Neural crest cell (in vitro differentiated cells): ENCODE results near the gene FBXO30. TPM values are rescaled to one million over a fixed set of nuclear protein-coding genes. Genes with fewer than 3 reads are reported as not detected.

Source experiments
- DNase-seq: peaks from one replicate; pipeline ENCODE4 v3.0.0; 2021; ENCODE audit warnings: low read depth, mixed read lengths, low spot score
- H3K27ac Mint-ChIP-seq: one replicate; pipeline ENCODE4 v1.8.0; 2021; ENCODE audit warnings: mild to moderate bottlenecking, mixed read lengths; ENCODE audit not compliant: unreplicated experiment
- H3K27me3 Mint-ChIP-seq: 2 replicates; pipeline ENCODE4 v1.8.0; 2021; ENCODE audit warnings: low read depth, mild to moderate bottlenecking, mixed read lengths
- H3K36me3 Mint-ChIP-seq: 2 replicates; pipeline ENCODE4 v1.8.0; 2021; ENCODE audit warnings: low read depth, mild to moderate bottlenecking, mixed read lengths
- H3K4me1 Mint-ChIP-seq: 2 replicates; pipeline ENCODE4 v1.8.0; 2021; ENCODE audit warnings: mixed read lengths
- H3K4me3 Mint-ChIP-seq: one replicate; pipeline ENCODE4 v1.8.0; 2021; ENCODE audit warnings: mild to moderate bottlenecking, mixed read lengths
- H3K9me3 Mint-ChIP-seq: 2 replicates; pipeline ENCODE4 v1.8.0; 2021; ENCODE audit warnings: mixed read lengths
- long read RNA-seq: library from polyadenylated mRNA; unstranded; transcript quantifications from one replicate; pipeline ENCODE4 v2.0.0, GENCODE V29; 2020
- total RNA-seq: library from RNA; stranded (reverse); gene quantifications from 2 replicates; pipeline ENCODE4 v1.2.1, GENCODE V29; 2021
- TF ChIP-seq, protein P1 (sequence below): fragments of 200-600 bp; sonication (generic); conservative IDR thresholded peaks from 2 replicates; pipeline ENCODE4 v1.5.0; 2021; ENCODE audit warnings: antibody characterized with exemption, mild to moderate bottlenecking

The FBXO30 gene, protein sequence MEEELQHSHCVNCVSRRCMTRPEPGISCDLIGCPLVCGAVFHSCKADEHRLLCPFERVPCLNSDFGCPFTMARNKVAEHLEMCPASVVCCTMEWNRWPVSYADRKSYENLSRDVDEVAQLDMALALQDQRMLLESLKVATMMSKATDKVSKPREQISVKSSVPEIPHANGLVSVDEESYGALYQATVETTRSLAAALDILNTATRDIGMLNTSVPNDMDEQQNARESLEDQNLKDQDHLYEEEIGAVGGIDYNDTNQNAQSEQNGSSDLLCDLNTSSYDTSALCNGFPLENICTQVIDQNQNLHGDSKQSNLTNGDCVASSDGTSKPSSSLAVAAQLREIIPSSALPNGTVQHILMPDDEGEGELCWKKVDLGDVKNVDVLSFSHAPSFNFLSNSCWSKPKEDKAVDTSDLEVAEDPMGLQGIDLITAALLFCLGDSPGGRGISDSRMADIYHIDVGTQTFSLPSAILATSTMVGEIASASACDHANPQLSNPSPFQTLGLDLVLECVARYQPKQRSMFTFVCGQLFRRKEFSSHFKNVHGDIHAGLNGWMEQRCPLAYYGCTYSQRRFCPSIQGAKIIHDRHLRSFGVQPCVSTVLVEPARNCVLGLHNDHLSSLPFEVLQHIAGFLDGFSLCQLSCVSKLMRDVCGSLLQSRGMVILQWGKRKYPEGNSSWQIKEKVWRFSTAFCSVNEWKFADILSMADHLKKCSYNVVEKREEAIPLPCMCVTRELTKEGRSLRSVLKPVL
- 12.3 and 12.4 TPM in 2 replicates for total RNA-seq
- long read RNA-seq, full-length matches to known transcripts, result 5 of 16 reads
- long read RNA-seq, partial matches to known transcripts, result 6 of 16 reads
- long read RNA-seq, other reads (novel, unspliced or antisense), result 5 of 16 reads

DNA sequence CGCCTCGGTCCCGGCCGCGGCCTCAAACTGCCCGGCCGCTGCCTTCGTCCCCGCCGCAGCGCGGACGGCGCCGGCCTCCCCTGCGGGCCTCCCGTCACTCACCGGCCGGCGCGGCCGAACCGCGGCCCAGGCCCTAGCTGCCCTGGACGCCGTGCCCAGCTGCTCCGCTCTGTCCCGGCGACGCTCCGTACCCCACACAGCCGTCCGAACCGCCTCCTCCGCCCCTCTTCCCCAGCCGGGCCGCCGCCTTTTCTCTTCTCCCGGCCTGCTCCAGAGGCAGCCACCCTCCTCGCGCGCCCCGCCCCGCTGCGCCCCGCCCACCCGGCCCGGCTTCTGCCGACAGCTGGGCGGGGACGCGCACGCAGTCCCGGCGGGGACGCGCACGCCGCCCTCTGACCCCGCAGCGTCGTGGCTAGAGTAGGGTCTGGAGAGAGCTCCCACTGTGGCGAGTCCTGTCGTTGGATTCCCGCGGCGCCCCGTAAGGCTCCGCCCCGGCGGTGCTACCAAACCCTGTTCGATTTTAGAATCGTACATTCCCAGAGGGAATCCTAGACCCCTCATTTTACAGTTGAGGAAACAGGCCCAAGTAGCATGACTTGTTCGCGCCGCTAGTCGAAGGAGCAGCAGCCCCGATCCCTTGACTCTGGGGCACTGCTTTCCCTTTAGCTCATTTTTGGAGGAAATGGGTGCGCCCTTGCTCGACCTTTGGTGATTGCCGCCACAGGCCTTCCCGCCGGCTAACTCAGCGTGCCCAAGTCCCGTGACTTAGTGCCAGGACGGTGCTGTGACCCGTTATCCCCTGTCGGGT lies at the start of gene FBXO30:
Gene FBXO30, minus strand, starts transcription at position 295 of the 808 bp plus-strand sequence. CDS start 8,390 bp downstream, outside the sequence.
- peak within 1 kb of the TSS; percentile 98 for H3K27ac Mint-ChIP-seq
- TF ChIP-seq, protein P1, sequence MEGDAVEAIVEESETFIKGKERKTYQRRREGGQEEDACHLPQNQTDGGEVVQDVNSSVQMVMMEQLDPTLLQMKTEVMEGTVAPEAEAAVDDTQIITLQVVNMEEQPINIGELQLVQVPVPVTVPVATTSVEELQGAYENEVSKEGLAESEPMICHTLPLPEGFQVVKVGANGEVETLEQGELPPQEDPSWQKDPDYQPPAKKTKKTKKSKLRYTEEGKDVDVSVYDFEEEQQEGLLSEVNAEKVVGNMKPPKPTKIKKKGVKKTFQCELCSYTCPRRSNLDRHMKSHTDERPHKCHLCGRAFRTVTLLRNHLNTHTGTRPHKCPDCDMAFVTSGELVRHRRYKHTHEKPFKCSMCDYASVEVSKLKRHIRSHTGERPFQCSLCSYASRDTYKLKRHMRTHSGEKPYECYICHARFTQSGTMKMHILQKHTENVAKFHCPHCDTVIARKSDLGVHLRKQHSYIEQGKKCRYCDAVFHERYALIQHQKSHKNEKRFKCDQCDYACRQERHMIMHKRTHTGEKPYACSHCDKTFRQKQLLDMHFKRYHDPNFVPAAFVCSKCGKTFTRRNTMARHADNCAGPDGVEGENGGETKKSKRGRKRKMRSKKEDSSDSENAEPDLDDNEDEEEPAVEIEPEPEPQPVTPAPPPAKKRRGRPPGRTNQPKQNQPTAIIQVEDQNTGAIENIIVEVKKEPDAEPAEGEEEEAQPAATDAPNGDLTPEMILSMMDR, result peak; percentile 44
- peak within 1 kb of the TSS; percentile 97 for H3K4me3 Mint-ChIP-seq
- no peaks in the 10 kb centered on the region for H3K27me3 Mint-ChIP-seq
- no peaks in the 10 kb centered on the region for H3K36me3 Mint-ChIP-seq
- H3K9me3 Mint-ChIP-seq, result no peaks in the 10 kb centered on the region
- DNase-seq, result peak; percentile 81
- H3K4me1 Mint-ChIP-seq, result peaks cover 33% of the 10 kb centered on the region

DNA sequence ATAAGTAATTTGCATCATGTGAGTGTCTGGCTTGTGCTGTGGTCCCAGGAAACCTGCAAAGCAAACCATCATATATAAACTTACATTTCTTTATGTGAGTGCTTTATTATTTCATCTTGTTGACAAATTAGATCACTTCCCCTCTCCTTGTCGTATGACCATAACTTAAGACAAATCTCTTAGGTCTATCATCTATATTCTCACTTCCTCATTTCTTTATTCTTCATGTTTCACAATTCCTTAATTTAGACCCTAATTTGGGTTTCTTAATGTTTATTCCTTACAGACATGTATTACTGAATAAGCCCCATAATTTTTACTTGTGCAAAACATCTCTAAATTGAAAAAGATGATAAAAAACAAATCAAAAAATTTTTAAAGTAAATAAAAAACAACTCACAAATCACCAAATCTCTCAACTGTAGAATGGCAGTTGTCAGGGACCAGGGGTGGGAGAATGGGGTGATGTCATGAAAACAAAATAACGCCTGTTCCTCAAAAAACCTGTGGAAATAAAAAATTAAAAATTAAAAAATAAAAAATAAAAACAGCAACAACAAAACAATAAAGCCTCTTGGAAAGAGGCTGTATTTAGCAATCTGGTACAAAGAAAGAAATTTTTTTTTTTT lies 49.5 kb upstream of the FBXO30 start:
- Mint-ChIP-seq H3K4me3 (no peak overlapping the region), H3K9me3 (peaks cover 8% of the 10 kb centered on the region), H3K4me1 (peaks cover 22% of the 10 kb centered on the region), H3K27me3 (no peaks in the 10 kb centered on the region), H3K27ac (no peak overlapping the region), H3K36me3 (peaks cover 19% of the 10 kb centered on the region)
- TF ChIP-seq, protein P1, result no peak
- DNase-seq, result no peak

DNA sequence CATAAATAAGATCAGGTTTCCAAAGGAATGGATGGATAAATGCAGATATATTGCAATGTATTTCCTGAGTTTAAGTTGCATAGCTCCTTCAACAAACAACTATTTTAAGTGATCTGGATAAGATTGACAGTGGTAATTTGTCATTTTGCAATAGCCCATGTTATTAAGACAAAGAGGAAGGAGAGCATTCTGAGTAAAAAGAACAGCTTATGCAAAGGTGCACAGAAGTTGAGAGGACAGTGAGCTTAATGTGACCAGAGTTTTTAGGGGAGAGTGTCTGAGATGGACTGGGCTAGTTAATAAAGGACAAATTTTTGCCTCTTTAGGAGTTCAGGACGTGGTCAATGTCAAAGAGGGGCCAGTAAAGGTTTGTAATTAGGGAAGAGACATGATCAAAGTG lies 48.8 kb upstream of the FBXO30 start:
- no peak overlapping the region for H3K27ac Mint-ChIP-seq
- H3K9me3 Mint-ChIP-seq, result peaks cover 8% of the 10 kb centered on the region
- H3K4me3 Mint-ChIP-seq, result no peak overlapping the region
- DNase-seq, result no peak
- TF ChIP-seq, protein P1, result no peak
- peaks cover 23% of the 10 kb centered on the region for H3K36me3 Mint-ChIP-seq
- no peaks in the 10 kb centered on the region for H3K27me3 Mint-ChIP-seq
- H3K4me1 Mint-ChIP-seq, result peaks cover 18% of the 10 kb centered on the region

DNA sequence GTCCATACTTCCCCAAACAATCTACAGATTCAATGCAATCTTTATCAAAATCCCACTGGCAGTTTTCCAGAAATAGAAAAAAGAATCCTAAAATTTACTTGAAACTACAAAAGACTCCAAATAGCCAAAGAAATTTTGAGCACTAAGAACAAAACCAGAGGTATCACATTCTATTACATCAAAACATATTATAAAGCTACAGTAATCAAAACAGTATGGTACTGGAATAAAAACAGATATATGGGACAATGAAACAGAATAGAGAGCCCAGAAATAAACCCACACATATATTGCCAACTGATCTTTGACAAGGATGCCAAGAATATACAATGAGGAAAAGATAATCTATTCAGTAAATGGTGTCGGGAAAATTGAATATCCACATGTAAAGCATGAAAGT lies 46.0 kb upstream of the FBXO30 start:
- DNase-seq, result no peak
- Mint-ChIP-seq H3K4me3 (no peak overlapping the region), H3K27me3 (no peaks in the 10 kb centered on the region), H3K36me3 (peaks cover 33% of the 10 kb centered on the region), H3K4me1 (peaks cover 8% of the 10 kb centered on the region), H3K27ac (no peak overlapping the region), H3K9me3 (peaks cover 8% of the 10 kb centered on the region)
- TF ChIP-seq, protein P1, result no peak

DNA sequence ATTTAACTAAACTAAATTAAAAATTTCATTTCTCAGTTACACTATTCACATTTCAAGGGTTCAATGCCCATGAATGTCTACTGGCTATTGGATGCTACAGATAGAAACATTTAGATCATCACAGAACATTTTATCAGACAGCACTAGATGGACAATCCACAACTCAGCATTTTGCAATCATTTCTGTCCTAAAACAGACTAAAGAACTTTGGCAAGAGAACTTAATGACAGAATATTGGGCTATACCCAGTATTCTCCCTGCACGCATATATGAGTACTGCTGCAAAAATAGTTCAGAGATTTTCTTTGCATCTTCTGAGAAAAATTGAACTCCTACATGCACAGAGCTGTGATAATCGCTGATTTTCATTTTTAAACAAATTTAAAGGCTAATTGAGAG lies 36.1 kb upstream of the FBXO30 start:
- DNase-seq, result no peak
- no peaks in the 10 kb centered on the region for H3K9me3 Mint-ChIP-seq
- H3K4me3 Mint-ChIP-seq, result no peak overlapping the region
- no peaks in the 10 kb centered on the region for H3K4me1 Mint-ChIP-seq
- H3K27ac Mint-ChIP-seq, result no peak overlapping the region
- peaks cover 4% of the 10 kb centered on the region for H3K36me3 Mint-ChIP-seq
- no peaks in the 10 kb centered on the region for H3K27me3 Mint-ChIP-seq
- TF ChIP-seq, protein P1, result no peak
